GM12878 (cell line): ENCODE data around the gene PNLIPRP2. TPM values are rescaled to one million over a fixed set of nuclear protein-coding genes. Genes with fewer than 3 reads are reported as not detected.

ENCODE experiments used
- ATAC-seq: fragments of 200-7000 bp; cut with Tn5 transposase; 3 replicates; pipeline ENCODE4 v1.9.1; 2020; ENCODE audit warnings: mild to moderate bottlenecking, moderate library complexity
- BruUV-seq: library from RNA; stranded (reverse); fragments of 400-500 nt; replicated peaks from 2 replicates; lab custom pipeline; 2021; lab: Mats Ljungman, UMichigan
- CTCF ChIA-PET: fragments of 300-600 bp; sonication (Branson Sonifier 250); formaldehyde crosslinking; extraction: SDS; loops from one replicate; lab custom pipeline; 2021; ENCODE audit warnings: inconsistent platforms; lab: Yijun Ruan, JAX
- POLR2A ChIA-PET: fragments of 350-600 bp; formaldehyde crosslinking; extraction: SDS; loops from one replicate; lab custom pipeline; 2021; ENCODE audit warnings: inconsistent platforms; lab: Charles Lee
- RAD21 ChIA-PET: fragments of 300-600 bp; sonication (Branson Sonifier 250); formaldehyde crosslinking; loops from one replicate; lab custom pipeline; 2023; ENCODE audit warnings: antibody characterized with exemption; ENCODE audit not compliant: unreplicated experiment; lab: Charles Lee
- SMC1A ChIA-PET: fragments of 300-600 bp; sonication (Branson Sonifier 250); formaldehyde crosslinking; loops from one replicate; lab custom pipeline; 2023; ENCODE audit not compliant: unreplicated experiment, uncharacterized antibody; lab: Charles Lee
- DNase-seq: peaks from one replicate; pipeline ENCODE4 v3.0.0-alpha.2; 2011; ENCODE audit warnings: low read depth, low spot score
- FAIRE-seq: peaks from 3 replicates; lab custom pipeline; 2011; peaks lifted over from hg19 to GRCh38; lab: Jason Lieb, UNC
- H2AFZ ChIP-seq: 2 replicates; pipeline ENCODE4 v1.6.0; 2011; ENCODE audit warnings: low read depth, low read length, control low read depth; ENCODE audit not compliant: control insufficient read depth
- H3K27ac ChIP-seq: 2 replicates; pipeline ENCODE4 v1.5.1; 2011; ENCODE audit warnings: control low read depth; ENCODE audit not compliant: control insufficient read depth, insufficient read depth
- H3K27me3 ChIP-seq, 2 experiments: replicated peaks in 1 of 2; 2 replicates each; pipeline versions ENCODE4 v1.6.0 to v1.6.1; 2011; ENCODE audit warnings: low read length in 1 of 2; ENCODE audit not compliant: control insufficient read depth in 2 of 2, insufficient read depth in 2 of 2
- H3K36me3 ChIP-seq, 2 experiments: 2 replicates each; pipeline ENCODE4 v1.5.1; 2011; ENCODE audit warnings: low read length in 1 of 2; ENCODE audit not compliant: control insufficient read depth in 2 of 2, insufficient read depth in 2 of 2
- H3K4me1 ChIP-seq: 2 replicates; pipeline ENCODE4 v1.6.1; 2011; ENCODE audit warnings: mild to moderate bottlenecking, low read length, moderate library complexity, mixed read lengths; ENCODE audit not compliant: control insufficient read depth, insufficient read depth
- H3K4me2 ChIP-seq: 2 replicates; pipeline ENCODE4 v1.6.0; 2011; ENCODE audit warnings: control low read depth; ENCODE audit not compliant: control insufficient read depth, insufficient read depth
- H3K4me3 ChIP-seq: fragments of 200-600 bp; sonication (generic); 2 replicates; pipeline ENCODE4 v1.5.1; 2016
- H3K79me2 ChIP-seq: 2 replicates; pipeline ENCODE4 v1.6.0; 2011; ENCODE audit warnings: low read length; ENCODE audit not compliant: control insufficient read depth, insufficient read depth
- H3K9ac ChIP-seq: 2 replicates; pipeline ENCODE4 v1.8.0; 2011; ENCODE audit warnings: low read length, control low read depth, mixed read lengths; ENCODE audit not compliant: control insufficient read depth, insufficient read depth
- H3K9me3 ChIP-seq: replicated peaks from 3 replicates; pipeline ENCODE4 v1.5.1; 2011; ENCODE audit warnings: mild to moderate bottlenecking, low read length; ENCODE audit not compliant: control insufficient read depth, insufficient read depth
- H4K20me1 ChIP-seq: 2 replicates; pipeline ENCODE4 v1.6.0; 2011; ENCODE audit not compliant: control insufficient read depth, insufficient read depth
- BHLHE40 ChIP-seq, 2 experiments: fragments of 450-650 bp in 1 of 2; IDR thresholded peaks; 2 replicates each; pipeline ENCODE4 v1.6.1; 2011 to 2017; ENCODE audit warnings: low read depth in 2 of 2, borderline replicate concordance in 1 of 2, improper control_type of control experiment in 1 of 2, low read length in 1 of 2, mild to moderate bottlenecking in 1 of 2
- GATAD2B ChIP-seq: fragments of 450-650 bp; conservative IDR thresholded peaks from 2 replicates; pipeline ENCODE4 v1.6.1; 2017; ENCODE audit warnings: low read depth, mild to moderate bottlenecking, moderate library complexity
- HCFC1 ChIP-seq: fragments of 150-350 bp; IDR thresholded peaks from 2 replicates; pipeline ENCODE4 v1.6.1; 2014; ENCODE audit warnings: low read length
- POLR2A ChIP-seq: IDR thresholded peaks from 2 replicates; pipeline ENCODE4 v1.6.1; 2011; ENCODE audit warnings: low read depth, mild to moderate bottlenecking, low read length
- YBX1 ChIP-seq: fragments of 450-650 bp; IDR thresholded peaks from 2 replicates; pipeline ENCODE4 v1.6.1; 2016; ENCODE audit warnings: antibody characterized with exemption
- ZBTB11 ChIP-seq: fragments of 450-650 bp; formaldehyde crosslinking; IDR thresholded peaks from 2 replicates; pipeline ENCODE4 v1.5.0; 2022; ENCODE audit warnings: mild to moderate bottlenecking, missing genetic modification characterization
- ZNF207 ChIP-seq: fragments of 450-650 bp; IDR thresholded peaks from 2 replicates; pipeline ENCODE4 v1.6.1; 2014; ENCODE audit warnings: antibody characterized with exemption, mild to moderate bottlenecking, borderline replicate concordance
- WGBS: methylation state at CpG from one replicate; pipeline ENCODE4 v1.1.6; 2016; ENCODE audit warnings: low lambda C conversion rate; ENCODE audit not compliant: insufficient replicate concordance, insufficient coverage; ENCODE audit errors: missing lambda C conversion rate; 5-methylcytosine and 5-hydroxymethylcytosine counted together
- in situ Hi-C: fragments of 300-500 bp; cut with MboI; formaldehyde crosslinking; loops from 9 replicates; pipeline ENCODE4 v1.14.3; 2018; ENCODE audit warnings: mixed read lengths
- intact Hi-C: fragments of 100-400 bp; cut with micrococcal nuclease; formaldehyde crosslinking; loops from one replicate; pipeline ENCODE4 v1.14.2; 2022; ENCODE audit not compliant: unreplicated experiment
- polyA plus RNA-seq, 11 experiments: library from polyadenylated mRNA; depleted of rRNA in 4 of 11; unstranded in 6 of 11; stranded (reverse) in 5 of 11; fragments of >200 nt; fragmentation: Nextera tagmentation in 4 of 11; fragmentation: Illumina TruSeq in 1 of 11; extraction: Ambion mirVana in 4 of 11; extraction: Trizol in 1 of 11; gene quantifications; 1 replicate in 1 of 11; 2 replicates in 10 of 11; pipeline versions ENCODE4 v1.2.1 to v1.2.3, GENCODE V29; 2011 to 2016; ENCODE audit warnings: inconsistent platforms in 2 of 11, missing spikeins in 2 of 11, low read depth in 1 of 11
- total RNA-seq, 4 experiments: library from RNA; depleted of rRNA in 3 of 4; stranded (reverse); fragments of >200 nt in 3 of 4; fragmentation: Illumina TruSeq in 1 of 4; extraction: Trizol in 1 of 4; gene quantifications; 2 replicates each; pipeline versions ENCODE4 v1.2.1 to v1.2.3, GENCODE V29; 2013 to 2021
- TF ChIP-seq, protein P1 (sequence below): fragments of 450-650 bp; IDR thresholded peaks from 2 replicates; pipeline ENCODE4 v1.6.1; 2017; ENCODE audit warnings: low read depth, mild to moderate bottlenecking, moderate library complexity
- TF ChIP-seq, protein P2 (sequence below): fragments of 450-650 bp; conservative IDR thresholded peaks from 2 replicates; pipeline ENCODE4 v1.6.1; 2017; ENCODE audit warnings: mild to moderate bottlenecking, moderate library complexity

The PNLIPRP2 gene
- total and polyA plus RNA-seq, 10 of the 15 experiments (the other 5 are each of a cell fraction or from before 2014, with no cell fraction given), result 0.33 TPM; not detected in 9

- Histone ChIP-seq H3K4me1 (no peaks in the 10 kb centered on the region), H2AFZ (no peak overlapping the region), H3K9me3 (no peaks in the 10 kb centered on the region), H3K79me2 (no peaks in the 10 kb centered on the region), H3K9ac (no peak overlapping the region), H3K27ac (no peak overlapping the region), H3K27me3 (no peaks in the 10 kb centered on the region), H3K4me2 (no peak overlapping the region), H3K4me3 (no peak overlapping the region), H4K20me1 (no peaks in the 10 kb centered on the region), H3K36me3 (no peaks in the 10 kb centered on the region)
- WGBS, result 27% methylated on average over 6 of the region's 6 CpGs
- TF ChIP-seq YBX1 (no peak), HCFC1 (no peak)
- ChIA-PET RAD21 (no interaction called here), SMC1A (no interaction called here), POLR2A (no interaction called here), CTCF (no interaction called here)
- no peak for DNase-seq
- no peak for FAIRE-seq
- no TSS peak for BruUV-seq
- in situ Hi-C loops (no loop called here), intact Hi-C loops (no loop called here)
- no peak for ATAC-seq
These were observed 13.4 kb upstream of the PNLIPRP2 start for GRCh38 chr10:116607336-116607735.

GRCh38 chr10:116608686-116609594 is 11.8 kb upstream of the PNLIPRP2 start:
- intact Hi-C loops, result no loop called here
- Histone ChIP-seq H3K4me3 (no peak overlapping the region), H3K9me3 (no peaks in the 10 kb centered on the region), H3K79me2 (no peaks in the 10 kb centered on the region), H3K27me3 (no peaks in the 10 kb centered on the region), H3K4me2 (no peak overlapping the region), H3K36me3 (no peaks in the 10 kb centered on the region), H2AFZ (no peak overlapping the region), H4K20me1 (no peaks in the 10 kb centered on the region), H3K27ac (no peak overlapping the region), H3K9ac (no peak overlapping the region), H3K4me1 (no peaks in the 10 kb centered on the region)
- BruUV-seq, result no TSS peak
- ATAC-seq (no peak), DNase-seq (no peak), FAIRE-seq (no peak)
- CTCF ChIA-PET, result no interaction called here
- 50% methylated on average over 41 of the region's 41 CpGs for WGBS
- in situ Hi-C loops, result no loop called here
- POLR2A ChIA-PET, result no interaction called here
- RAD21 ChIA-PET, result no interaction called here
- SMC1A ChIA-PET, result no interaction called here
- no peak for TF ChIP-seq POLR2A
- TF ChIP-seq, protein P1, sequence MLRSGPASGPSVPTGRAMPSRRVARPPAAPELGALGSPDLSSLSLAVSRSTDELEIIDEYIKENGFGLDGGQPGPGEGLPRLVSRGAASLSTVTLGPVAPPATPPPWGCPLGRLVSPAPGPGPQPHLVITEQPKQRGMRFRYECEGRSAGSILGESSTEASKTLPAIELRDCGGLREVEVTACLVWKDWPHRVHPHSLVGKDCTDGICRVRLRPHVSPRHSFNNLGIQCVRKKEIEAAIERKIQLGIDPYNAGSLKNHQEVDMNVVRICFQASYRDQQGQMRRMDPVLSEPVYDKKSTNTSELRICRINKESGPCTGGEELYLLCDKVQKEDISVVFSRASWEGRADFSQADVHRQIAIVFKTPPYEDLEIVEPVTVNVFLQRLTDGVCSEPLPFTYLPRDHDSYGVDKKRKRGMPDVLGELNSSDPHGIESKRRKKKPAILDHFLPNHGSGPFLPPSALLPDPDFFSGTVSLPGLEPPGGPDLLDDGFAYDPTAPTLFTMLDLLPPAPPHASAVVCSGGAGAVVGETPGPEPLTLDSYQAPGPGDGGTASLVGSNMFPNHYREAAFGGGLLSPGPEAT, result no peak
- TF ChIP-seq ZBTB11 (CRISPR knock-in tag), result no peak
- TF ChIP-seq GATAD2B, result no peak
- no peak for TF ChIP-seq BHLHE40 (IDR thresholded peaks at IDR 0.05; ENCODE audit: borderline replicate concordance in 1 of 2, low read depth in 2 of 2, low read length in 1 of 2)
- TF ChIP-seq, protein P2, sequence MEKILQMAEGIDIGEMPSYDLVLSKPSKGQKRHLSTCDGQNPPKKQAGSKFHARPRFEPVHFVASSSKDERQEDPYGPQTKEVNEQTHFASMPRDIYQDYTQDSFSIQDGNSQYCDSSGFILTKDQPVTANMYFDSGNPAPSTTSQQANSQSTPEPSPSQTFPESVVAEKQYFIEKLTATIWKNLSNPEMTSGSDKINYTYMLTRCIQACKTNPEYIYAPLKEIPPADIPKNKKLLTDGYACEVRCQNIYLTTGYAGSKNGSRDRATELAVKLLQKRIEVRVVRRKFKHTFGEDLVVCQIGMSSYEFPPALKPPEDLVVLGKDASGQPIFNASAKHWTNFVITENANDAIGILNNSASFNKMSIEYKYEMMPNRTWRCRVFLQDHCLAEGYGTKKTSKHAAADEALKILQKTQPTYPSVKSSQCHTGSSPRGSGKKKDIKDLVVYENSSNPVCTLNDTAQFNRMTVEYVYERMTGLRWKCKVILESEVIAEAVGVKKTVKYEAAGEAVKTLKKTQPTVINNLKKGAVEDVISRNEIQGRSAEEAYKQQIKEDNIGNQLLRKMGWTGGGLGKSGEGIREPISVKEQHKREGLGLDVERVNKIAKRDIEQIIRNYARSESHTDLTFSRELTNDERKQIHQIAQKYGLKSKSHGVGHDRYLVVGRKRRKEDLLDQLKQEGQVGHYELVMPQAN, result no peak
- no peak for TF ChIP-seq ZNF207
